HL-60 (cell line): ENCODE data around the gene DET1.
A peak's percentile ranks its signal among the peaks of the same experiment; 100 is the strongest.
"Not testable (repeated sequence)": the region's sequence is repeated elsewhere in the genome, so short reads cannot be mapped to it uniquely, and the experiment has no call there.

ENCODE experiments used
- DNase-seq, 2 experiments: peaks; one replicate each; pipeline ENCODE4 v3.0.0-alpha.2; 2010 to 2020; ENCODE audit warnings: low read depth in 1 of 2, low spot score in 1 of 2
- H3K27ac ChIP-seq: fragments of 250-450 bp; sonication (Bioruptor Pico); replicated peaks from 2 replicates; pipeline ENCODE4 v1.5.1; 2020; ENCODE audit warnings: mild to moderate bottlenecking, moderate library complexity
- H3K27me3 ChIP-seq: fragments of 250-450 bp; sonication (Bioruptor Pico); 2 replicates; pipeline ENCODE4 v1.5.1; 2021; ENCODE audit warnings: mild to moderate bottlenecking, moderate library complexity; ENCODE audit not compliant: insufficient read depth, poor library complexity, severe bottlenecking
- H3K4me3 ChIP-seq: replicated peaks from 2 replicates; pipeline ENCODE4 v1.5.1; 2011; ENCODE audit warnings: mild to moderate bottlenecking, control low read depth, low read length; ENCODE audit not compliant: insufficient read depth
- CTCF ChIP-seq: IDR thresholded peaks from one replicate; pipeline ENCODE4 v1.5.1; 2011; ENCODE audit warnings: low read length, control low read depth, inconsistent platforms; ENCODE audit not compliant: insufficient read depth
- GABPA ChIP-seq: IDR thresholded peaks from 2 replicates; pipeline ENCODE4 v1.6.1; 2012; ENCODE audit warnings: low read depth
- POLR2AphosphoS5 ChIP-seq: IDR thresholded peaks from 2 replicates; pipeline ENCODE4 v1.6.1; 2012; ENCODE audit warnings: low read depth
- REST ChIP-seq: IDR thresholded peaks from 2 replicates; pipeline ENCODE4 v1.6.1; 2012; ENCODE audit warnings: low read depth; ENCODE audit not compliant: insufficient replicate concordance
- SPI1 ChIP-seq: IDR thresholded peaks from 2 replicates; pipeline ENCODE4 v1.6.1; 2012; ENCODE audit warnings: low read depth, mild to moderate bottlenecking, borderline replicate concordance

The DET1 gene

GRCh38 chr15:88477904-88478303, 68.6 kb downstream of the DET1 start:
- no peak for DNase-seq
- no peak for TF ChIP-seq POLR2AphosphoS5
- TF ChIP-seq SPI1: no peak
- TF ChIP-seq GABPA: no peak
- no peak for TF ChIP-seq CTCF
- H3K4me3 ChIP-seq: no peak overlapping the region
- H3K27ac ChIP-seq: no peak overlapping the region
- no peaks in the 10 kb centered on the region for H3K27me3 ChIP-seq

DNA sequence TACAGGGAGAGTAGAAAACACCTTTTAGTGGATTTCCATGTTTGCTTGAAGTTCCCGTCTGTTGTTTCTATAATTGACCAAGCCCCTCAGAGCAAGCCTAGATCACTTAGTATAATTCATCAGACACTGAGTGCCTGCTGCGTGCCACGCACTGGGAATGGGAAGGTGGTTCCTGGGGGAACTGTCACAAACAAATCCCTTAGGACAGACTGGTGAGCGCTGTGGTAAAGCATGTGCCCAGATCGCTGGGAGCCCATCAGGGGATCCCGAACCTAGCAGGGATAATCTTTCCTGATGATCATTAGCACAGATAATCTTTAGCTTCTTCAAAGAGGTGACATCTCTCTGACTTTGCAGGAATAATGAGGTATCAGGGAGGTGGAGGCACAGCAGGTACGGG, 69.4 kb downstream of the DET1 start:
- TF ChIP-seq CTCF (no peak), GABPA (no peak), REST (no peak), POLR2AphosphoS5 (no peak), SPI1 (no peak)
- DNase-seq: no peak
- Histone ChIP-seq H3K27ac (no peak overlapping the region), H3K4me3 (no peak overlapping the region), H3K27me3 (no peaks in the 10 kb centered on the region)

GRCh38 chr15:88476635-88477060, 69.8 kb downstream of the DET1 start:
- no peak overlapping the region for H3K4me3 ChIP-seq
- TF ChIP-seq REST: no peak
- no peak for TF ChIP-seq POLR2AphosphoS5
- TF ChIP-seq GABPA: no peak
- TF ChIP-seq CTCF: no peak
- TF ChIP-seq SPI1: no peak
- no peak overlapping the region for H3K27ac ChIP-seq
- H3K27me3 ChIP-seq: no peaks in the 10 kb centered on the region
- peak in 1 of 2 experiments; percentile 44 for DNase-seq

GRCh38 chr15:88473661-88474293, 72.7 kb downstream of the DET1 start:
- not testable (repeated sequence) for H3K27me3 ChIP-seq, H3K4me3 ChIP-seq, H3K27ac ChIP-seq, DNase-seq
